GM20000 (cell line): ENCODE measurements around the gene SLC2A13.

Experiments
- DNase-seq: peaks from one replicate; pipeline ENCODE4 v3.0.0; 2012; ENCODE audit warnings: low spot score
- TF ChIP-seq, protein P1 (sequence below): IDR thresholded peaks from 2 replicates; pipeline ENCODE4 v1.5.1; 2012; ENCODE audit warnings: mild to moderate bottlenecking, control low read depth; ENCODE audit errors: extremely low read depth, missing control alignments

Gene SLC2A13

DNA sequence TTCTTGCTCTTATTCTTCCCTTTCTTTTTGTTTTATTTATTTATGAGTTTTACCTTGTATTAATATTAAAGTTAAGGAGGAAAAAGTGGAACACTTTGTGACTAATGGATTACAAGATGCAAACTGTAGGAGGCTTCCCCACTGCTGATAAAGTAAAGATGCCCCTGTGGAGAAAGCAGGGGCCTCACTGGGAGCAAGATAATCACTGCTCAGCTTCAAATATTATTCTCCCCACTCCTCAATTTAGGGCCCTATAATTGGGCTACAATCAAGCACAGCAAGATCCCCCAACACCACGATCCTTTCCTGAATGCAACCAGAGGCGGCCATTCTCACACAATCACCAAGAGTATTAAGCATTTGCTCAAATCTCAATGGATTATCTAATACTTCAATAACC is 149.2 kb downstream of the SLC2A13 start:
- TF ChIP-seq, protein P1, sequence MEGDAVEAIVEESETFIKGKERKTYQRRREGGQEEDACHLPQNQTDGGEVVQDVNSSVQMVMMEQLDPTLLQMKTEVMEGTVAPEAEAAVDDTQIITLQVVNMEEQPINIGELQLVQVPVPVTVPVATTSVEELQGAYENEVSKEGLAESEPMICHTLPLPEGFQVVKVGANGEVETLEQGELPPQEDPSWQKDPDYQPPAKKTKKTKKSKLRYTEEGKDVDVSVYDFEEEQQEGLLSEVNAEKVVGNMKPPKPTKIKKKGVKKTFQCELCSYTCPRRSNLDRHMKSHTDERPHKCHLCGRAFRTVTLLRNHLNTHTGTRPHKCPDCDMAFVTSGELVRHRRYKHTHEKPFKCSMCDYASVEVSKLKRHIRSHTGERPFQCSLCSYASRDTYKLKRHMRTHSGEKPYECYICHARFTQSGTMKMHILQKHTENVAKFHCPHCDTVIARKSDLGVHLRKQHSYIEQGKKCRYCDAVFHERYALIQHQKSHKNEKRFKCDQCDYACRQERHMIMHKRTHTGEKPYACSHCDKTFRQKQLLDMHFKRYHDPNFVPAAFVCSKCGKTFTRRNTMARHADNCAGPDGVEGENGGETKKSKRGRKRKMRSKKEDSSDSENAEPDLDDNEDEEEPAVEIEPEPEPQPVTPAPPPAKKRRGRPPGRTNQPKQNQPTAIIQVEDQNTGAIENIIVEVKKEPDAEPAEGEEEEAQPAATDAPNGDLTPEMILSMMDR = no peak
- no peak for DNase-seq

DNA sequence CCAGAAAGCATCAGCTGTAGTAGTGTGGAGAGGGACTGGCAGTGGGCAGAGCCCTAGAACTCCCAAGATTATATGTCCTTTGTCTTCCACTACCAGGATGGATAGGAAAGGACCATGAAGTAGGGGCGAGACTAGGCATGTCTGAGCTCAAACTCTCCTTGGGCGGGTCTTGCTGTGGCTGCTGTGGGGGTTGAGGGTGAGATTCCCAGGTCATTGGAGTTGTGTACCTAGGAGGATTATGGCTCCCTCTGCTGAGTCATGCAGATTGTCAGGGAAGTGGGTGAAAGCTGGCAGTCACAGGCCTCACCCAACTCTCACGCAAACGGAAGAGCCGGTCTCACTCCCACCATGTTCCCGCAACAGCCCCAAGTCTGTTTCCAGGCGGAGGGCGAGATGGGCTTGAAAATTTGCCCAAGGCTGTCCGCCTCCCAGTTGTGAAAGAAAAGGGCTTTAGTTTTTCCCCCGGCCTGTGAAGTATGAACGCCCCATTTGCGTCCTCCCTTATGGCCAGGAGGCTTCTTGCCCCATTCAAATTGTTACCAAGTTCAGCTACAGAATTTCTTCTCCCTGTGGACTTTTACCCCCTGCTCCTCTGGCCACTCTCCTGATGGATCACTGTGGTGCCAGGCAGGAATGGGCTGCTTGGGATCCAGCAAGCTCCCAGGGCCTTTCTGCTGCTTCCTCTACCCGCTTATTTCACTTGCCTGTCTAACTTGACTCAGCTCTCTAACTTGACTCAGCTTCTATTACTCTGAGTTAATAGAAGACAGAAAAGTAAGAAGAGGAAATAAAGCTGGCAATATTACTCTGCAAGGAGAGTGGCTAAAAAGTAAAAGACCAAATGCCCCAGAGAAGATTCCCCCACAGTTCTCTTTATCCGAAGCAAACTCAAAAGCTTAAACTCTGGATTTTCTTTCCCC is 159.3 kb downstream of the SLC2A13 start:
- no peak for DNase-seq
- TF ChIP-seq, protein P1 = no peak

DNA sequence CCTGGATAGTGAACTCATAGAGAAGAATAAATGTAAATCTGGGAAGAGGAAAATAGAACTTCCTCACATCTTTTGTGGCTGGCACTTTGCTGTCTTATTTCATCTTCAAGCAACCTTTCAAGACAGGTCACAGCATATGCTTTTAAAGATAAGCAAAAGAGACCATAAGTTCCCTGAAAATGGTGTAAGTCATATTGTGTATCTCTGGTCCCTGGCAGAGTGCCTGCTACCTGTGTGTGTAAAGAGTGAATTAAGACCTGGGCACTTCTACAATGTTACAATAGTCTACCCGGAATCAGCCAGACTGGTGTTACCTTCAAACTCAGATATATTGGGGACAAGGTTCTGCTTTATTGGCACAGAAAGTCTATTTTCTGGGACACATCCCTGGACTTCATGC is 168.8 kb downstream of the SLC2A13 start:
- no peak for DNase-seq
- TF ChIP-seq, protein P1 = no peak

DNA sequence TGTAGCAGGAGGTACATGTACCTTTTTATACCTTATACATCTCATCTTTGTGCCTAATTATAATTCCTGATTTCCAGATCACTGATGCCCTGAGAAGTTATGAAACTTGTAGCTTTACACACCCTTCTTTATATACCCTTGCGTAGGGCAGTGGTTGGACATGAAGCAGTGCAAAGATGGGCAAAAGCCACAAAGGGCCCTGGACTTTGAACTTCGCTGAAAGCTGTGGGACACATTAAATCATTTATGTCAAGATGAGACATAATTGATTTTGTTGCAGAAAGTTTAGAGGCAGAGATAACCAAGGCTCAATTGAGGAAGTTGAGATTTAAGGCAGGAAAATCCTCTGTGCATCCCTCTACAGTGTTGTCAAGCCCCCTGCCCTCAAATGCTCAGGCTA is 170.0 kb downstream of the SLC2A13 start:
- no peak for DNase-seq
- TF ChIP-seq, protein P1 = no peak

DNA sequence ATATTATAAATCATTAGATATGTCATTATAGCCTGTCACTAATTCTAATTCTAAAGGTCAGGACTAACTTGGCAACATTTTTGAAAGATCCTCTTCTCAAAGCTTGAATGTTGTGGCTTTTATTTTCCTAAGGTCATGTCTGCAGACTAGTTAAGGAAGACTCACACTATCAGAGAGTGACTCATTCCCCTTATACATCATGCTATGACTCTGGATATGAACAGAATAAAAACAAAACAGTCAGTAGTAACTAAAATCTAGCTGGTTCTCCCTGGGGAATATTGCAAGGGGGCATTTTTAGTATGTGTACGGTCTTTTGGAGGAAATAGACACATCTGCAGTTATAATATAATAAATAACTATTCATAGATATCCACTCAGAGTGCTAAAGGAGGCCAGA is 170.6 kb downstream of the SLC2A13 start:
- TF ChIP-seq, protein P1 = no peak
- DNase-seq = no peak

DNA sequence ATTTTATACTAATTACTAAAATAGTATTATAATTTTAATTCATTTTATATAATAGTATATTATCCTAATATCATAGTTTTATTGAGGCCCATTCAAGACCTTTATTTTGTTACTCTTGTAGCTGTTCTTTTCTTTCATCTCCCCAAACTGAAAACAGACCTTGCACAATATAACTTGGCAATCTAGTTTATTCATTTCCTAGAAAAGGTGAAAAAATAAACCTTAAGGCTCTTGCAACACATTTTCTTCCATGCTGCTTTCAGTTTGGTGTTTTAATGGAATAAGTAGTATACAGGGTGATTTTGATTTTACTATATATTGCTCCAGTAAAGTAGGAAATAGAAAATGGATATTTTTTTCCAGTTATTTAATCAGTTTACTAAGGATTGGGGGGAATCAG is 174.0 kb downstream of the SLC2A13 start:
- no peak for DNase-seq
- TF ChIP-seq, protein P1 = no peak

DNA sequence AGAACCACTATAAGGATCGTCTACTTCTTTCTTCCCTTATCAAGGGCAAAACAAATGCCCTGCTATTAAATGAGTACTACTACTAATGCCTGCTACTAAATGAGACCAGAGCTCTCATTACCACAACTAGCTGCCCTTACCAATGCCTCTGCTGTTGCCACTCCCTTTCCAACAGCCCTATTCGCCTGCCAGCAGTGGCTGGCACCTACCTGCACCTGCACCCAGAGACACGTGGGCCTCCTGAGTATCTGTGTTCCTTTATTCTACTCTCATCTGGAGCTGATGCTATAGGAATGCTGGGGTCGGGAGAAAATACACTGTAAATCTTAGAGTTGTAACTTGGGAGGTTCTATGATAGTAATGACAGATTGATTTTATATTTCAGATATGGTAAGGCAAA is 174.7 kb downstream of the SLC2A13 start:
- TF ChIP-seq, protein P1 = no peak
- DNase-seq = no peak
